Endothelial cell of hepatic sinusoid (primary cell): ENCODE data around the gene PELO.

Source experiments
- in situ Hi-C: cut with HindIII; loops from 2 replicates; pipeline ENCODE4 v1.10.0; 2017; ENCODE audit warnings: low sequenced_read_pairs

The PELO gene

GRCh38 chr5:52825826-52826225 lies 38.1 kb downstream of the PELO start:
- in situ Hi-C loops = no loop called here

DNA sequence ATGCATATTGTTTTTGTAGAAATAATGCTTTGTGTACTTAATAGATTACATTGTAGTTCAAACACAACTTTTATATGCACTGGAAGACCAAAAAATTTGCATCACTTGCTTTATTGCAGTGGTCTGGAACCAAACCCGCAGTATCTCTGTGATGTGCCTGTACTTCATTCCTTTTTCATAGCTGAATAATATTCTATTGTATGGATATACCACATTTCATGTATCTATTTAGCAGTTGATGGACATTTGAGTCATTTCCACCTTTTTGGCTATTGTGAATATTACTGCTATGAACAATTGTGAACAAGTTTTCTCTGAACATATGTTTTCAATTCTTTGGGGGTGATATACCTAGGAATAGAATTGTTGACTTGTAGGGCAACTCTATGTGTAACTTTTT lies 40.1 kb downstream of the PELO start:
- in situ Hi-C loops = no loop called here

GRCh38 chr5:52829664-52830063 lies 41.9 kb downstream of the PELO start:
- in situ Hi-C loops = no loop called here

DNA sequence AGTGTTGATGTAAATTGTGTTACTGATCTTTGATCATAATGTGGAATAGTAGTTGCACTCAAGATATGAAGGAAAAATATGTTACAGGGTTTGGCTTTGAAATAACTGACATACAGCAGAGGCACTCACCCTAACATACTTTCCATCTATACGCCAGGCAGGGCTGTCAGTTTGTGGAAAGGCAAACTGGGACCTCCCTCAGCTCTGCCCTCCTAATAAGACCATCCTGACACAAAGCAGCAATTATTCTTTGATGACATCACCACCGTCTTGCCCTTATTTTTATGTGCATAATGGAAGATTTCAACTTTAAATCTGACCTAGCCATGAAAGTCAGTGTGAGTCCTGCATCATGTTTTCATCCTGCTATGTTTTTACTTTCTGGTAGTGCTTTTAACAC lies 42.9 kb downstream of the PELO start:
- in situ Hi-C loops = no loop called here

- in situ Hi-C loops = no loop called here
Measured at GRCh38 chr5:52831786-52832511, 44.2 kb downstream of the PELO start.

DNA sequence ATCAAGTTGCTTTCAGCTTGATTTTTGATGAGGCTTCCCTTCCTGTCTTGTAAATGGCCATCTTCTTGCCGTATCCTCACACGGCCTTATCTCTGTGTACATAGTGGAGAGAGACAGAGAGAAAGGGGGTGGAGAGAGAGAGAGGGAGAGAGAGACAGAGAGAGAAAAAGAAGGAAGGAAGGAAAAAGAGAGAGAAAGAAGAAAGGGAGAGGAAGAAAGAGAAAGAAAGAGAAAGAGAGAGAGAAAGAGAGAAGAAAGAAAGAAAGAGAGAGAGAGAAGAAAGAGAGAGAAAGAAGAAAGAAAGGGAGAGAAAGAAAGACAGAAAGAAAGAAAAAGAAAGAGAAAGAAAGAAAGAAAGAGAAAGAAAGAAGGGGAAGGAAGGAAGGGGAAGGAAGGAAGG lies 46.6 kb downstream of the PELO start:
- in situ Hi-C loops = no loop called here

- in situ Hi-C loops = no loop called here
Measured at GRCh38 chr5:52837068-52837467, 49.4 kb downstream of the PELO start.
